Measurements from ENCODE around the gene MTURN.
"Not testable (repeated sequence)": the region's sequence is repeated elsewhere in the genome, so short reads cannot be mapped to it uniquely, and the experiment has no call there.

MTURN gene

GRCh38 chr7:30178748-30179436 is 44.1 kb downstream of the MTURN start:
- DNase-seq (no peak), ATAC-seq (peak; percentile 33)
- no peak overlapping the region for H3K27ac Mint-ChIP-seq
- H3K9me3 Mint-ChIP-seq: peaks cover 0 to 4% of the 10 kb centered on the region in 2 donors
- H3K4me1 Mint-ChIP-seq: peaks cover 8% of the 10 kb centered on the region
- no peaks in the 10 kb centered on the region for H3K27me3 Mint-ChIP-seq
- H3K4me3 Mint-ChIP-seq: no peak overlapping the region

- Mint-ChIP-seq H3K27me3 (no peaks in the 10 kb centered on the region), H3K4me3 (no peak overlapping the region), H3K9me3 (peaks cover 0 to 4% of the 10 kb centered on the region in 2 donors), H3K4me1 (peaks cover 8% of the 10 kb centered on the region), H3K27ac (no peak overlapping the region)
- DNase-seq: no peak
- no peak for ATAC-seq
Measured at GRCh38 chr7:30180718-30181117, 45.9 kb downstream of the MTURN start.

- Mint-ChIP-seq H3K27ac (no peak overlapping the region), H3K4me3 (no peak overlapping the region), H3K4me1 (peaks cover 8% of the 10 kb centered on the region), H3K9me3 (peaks cover 0 to 4% of the 10 kb centered on the region in 2 donors), H3K27me3 (no peaks in the 10 kb centered on the region)
- DNase-seq (no peak), ATAC-seq (no peak)
Measured at GRCh38 chr7:30181211-30181610, 46.4 kb downstream of the MTURN start.

DNA sequence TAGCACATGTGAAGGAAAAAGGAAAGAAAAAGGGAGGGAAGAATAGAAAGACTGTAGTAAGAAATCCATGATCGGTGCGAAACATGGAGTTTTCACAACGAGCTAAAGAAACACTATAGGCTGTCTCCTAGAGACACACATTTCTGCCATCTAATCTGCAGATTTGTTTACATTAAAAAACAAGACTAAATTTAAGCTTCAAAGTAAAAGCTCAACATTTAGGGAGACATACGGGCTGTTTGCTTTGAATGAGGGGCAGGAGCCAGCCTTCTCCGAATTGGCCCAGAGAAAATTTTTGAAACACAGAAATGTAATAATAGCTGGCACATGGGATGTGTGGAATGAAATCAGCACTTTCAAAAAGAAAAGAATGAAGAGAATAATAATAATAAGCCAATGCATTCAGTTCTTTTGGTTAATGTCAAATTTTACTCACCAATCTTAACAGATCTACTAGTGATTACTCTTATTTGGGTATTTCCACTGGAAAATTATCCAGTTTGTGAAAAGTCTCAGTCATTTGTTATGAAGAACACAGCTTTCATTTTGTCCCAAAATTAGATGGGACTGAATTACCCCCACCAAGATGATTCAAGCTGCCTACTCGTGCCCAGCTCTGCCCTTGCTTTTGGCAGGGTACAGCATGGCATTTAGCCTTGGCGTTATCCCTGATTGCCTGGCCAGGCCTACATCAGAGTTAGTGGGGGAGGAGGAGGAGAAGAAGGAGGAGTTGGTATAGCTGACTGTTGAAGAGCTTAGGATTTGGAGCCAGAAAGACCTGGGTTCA is 47.1 kb downstream of the MTURN start:
- Mint-ChIP-seq H3K9me3 (peaks cover 4 to 7% of the 10 kb centered on the region in 2 donors), H3K27me3 (no peaks in the 10 kb centered on the region), H3K4me1 (peaks cover 8% of the 10 kb centered on the region), H3K4me3 (no peak overlapping the region), H3K27ac (no peak overlapping the region)
- ATAC-seq: no peak
- DNase-seq: no peak

DNA sequence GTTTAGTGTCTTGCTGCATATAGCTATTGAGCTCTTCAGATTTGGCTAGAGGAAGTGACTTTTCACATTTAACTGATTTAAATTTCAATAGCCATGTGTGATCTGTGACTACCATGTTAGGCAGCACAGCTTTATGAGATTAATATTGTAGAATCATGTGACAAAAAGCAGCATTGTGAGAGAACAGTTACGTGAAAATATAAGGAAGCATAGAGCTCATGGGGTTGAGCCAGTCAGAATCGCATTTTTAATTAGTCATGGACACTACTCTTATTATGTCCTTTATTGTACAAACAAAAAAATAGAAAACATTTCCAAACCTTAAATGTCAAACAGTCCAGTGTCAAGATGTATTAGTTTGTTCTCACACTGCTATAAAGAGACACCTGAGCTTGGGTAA is 48.0 kb downstream of the MTURN start:
- no peak for DNase-seq
- Mint-ChIP-seq H3K4me1 (peaks cover 8% of the 10 kb centered on the region), H3K27ac (no peak overlapping the region), H3K4me3 (no peak overlapping the region), H3K9me3 (peaks cover 5 to 16% of the 10 kb centered on the region in 2 donors), H3K27me3 (no peaks in the 10 kb centered on the region)
- ATAC-seq: no peak

GRCh38 chr7:30183749-30184369 is 49.1 kb downstream of the MTURN start:
- Mint-ChIP-seq H3K4me3 (no peak overlapping the region), H3K4me1 (peaks cover 5% of the 10 kb centered on the region), H3K9me3 (peaks cover 11 to 24% of the 10 kb centered on the region in 2 donors), H3K27me3 (no peaks in the 10 kb centered on the region), H3K27ac (no peak overlapping the region)
- ATAC-seq: no peak
- DNase-seq: no peak

DNA sequence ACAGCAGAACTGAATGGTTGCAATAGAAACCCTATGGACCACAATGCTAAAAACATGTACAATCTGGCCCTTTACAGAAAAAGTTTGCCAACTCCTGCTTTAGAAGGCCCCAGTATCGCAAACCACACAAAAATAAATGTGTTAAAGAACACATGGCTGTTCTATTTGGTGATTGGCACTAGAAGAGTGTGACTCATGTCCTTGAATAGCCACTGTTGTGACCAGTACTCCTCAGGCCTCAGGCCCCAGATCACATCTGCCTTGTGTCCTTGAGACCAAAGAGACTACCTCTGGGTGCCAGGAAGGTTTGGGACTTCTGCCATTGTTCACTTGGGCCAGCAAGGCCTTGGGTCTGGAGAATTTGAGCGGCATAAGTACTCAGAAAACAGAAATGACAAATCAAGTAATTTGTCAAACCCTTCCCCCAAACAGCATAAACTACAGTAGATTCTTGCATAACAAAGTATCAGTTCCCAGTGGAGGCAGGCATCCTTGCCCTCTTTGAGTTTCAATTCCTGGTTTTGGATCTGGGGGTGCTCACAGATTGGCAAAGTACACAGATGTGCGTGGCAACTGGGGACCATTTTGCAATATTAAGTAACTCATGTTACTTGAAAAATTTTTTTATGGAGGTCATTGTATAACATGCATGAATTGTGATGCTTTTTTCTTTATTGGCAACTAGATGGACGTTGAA is 50.2 kb downstream of the MTURN start:
- no peak for DNase-seq
- no peak overlapping the region for H3K4me3 Mint-ChIP-seq
- no peak overlapping the region for H3K27ac Mint-ChIP-seq
- no peaks in the 10 kb centered on the region for H3K4me1 Mint-ChIP-seq
- ATAC-seq: no peak
- H3K9me3 Mint-ChIP-seq: peaks cover 11 to 24% of the 10 kb centered on the region in 2 donors
- H3K27me3 Mint-ChIP-seq: no peaks in the 10 kb centered on the region

DNA sequence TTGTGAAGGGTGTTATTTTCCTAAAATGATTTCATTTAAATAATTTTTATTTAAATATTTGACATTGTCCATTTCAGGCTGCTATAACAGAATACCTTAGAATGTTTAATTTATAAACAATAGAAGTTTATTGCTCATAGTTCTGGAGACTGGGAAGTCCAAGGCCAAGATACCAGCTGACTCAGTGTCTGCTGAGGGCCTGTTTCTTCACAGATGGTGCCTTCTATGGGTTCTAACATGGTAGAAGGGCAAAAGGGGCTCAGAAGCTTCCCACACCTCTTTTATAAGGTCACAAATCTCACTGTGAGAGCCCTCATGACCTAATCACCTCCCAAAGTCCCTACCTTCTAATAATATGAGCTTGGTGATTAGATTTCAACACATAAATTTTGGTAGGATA is 50.7 kb downstream of the MTURN start:
- DNase-seq (no peak), ATAC-seq (no peak)
- H3K27me3 Mint-ChIP-seq: no peaks in the 10 kb centered on the region
- no peak overlapping the region for H3K4me3 Mint-ChIP-seq
- H3K4me1 Mint-ChIP-seq: no peaks in the 10 kb centered on the region
- peaks cover 11 to 24% of the 10 kb centered on the region in 2 donors for H3K9me3 Mint-ChIP-seq
- no peak overlapping the region for H3K27ac Mint-ChIP-seq

DNA sequence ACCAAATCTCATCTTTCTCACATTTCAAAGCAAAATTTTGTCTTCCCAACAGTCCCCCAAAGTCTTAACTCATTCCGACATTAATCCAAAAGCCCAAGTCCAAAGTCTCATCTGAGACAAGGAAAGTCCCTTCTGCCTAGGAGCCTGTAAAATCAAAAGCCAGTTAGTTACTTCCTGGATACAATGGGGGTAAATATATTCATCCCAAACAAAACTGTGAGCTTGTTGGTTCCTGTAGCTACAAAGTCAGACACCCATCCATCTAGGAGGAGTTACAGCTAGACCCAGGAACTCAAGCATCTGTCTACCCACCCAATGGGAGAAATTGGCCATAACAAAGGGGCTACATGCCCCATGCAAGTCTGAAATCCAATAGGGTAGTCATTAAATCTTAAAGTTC is 51.9 kb downstream of the MTURN start:
- Mint-ChIP-seq H3K27ac (no peak overlapping the region), H3K4me1 (no peaks in the 10 kb centered on the region), H3K27me3 (no peaks in the 10 kb centered on the region), H3K9me3 (peaks cover 11 to 24% of the 10 kb centered on the region in 2 donors), H3K4me3 (no peak overlapping the region)
- no peak for ATAC-seq
- no peak for DNase-seq

GRCh38 chr7:30187513-30187912 is 52.7 kb downstream of the MTURN start:
- Mint-ChIP-seq H3K4me1 (no peaks in the 10 kb centered on the region), H3K4me3 (no peak overlapping the region), H3K9me3 (peaks cover 11 to 24% of the 10 kb centered on the region in 2 donors), H3K27me3 (no peaks in the 10 kb centered on the region), H3K27ac (no peak overlapping the region)
- ATAC-seq: no peak
- DNase-seq: no peak

DNA sequence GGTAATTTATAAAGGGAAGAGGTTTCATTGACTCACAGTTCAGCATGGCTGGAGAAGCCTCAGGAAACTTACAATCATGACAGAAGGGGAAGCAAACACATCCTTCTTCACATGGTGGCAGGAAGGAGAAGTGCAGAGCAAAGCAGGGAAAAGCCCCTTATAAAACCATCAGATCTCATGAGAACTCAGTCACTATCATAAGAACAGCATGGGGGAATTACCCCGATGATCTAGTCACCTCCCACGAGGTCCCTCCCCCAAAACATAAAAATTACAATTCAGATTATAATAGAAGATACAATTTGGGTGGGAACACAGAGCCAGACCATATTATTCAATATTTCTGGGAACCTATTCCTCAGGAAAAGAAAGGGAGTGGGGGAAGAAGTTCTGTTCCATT is 53.6 kb downstream of the MTURN start:
- H3K4me1 Mint-ChIP-seq, DNase-seq, ATAC-seq, H3K4me3 Mint-ChIP-seq, H3K27ac Mint-ChIP-seq, H3K27me3 Mint-ChIP-seq: not testable (repeated sequence)
- H3K9me3 Mint-ChIP-seq: peaks cover 7 to 24% of the 10 kb centered on the region in 2 donors

DNA sequence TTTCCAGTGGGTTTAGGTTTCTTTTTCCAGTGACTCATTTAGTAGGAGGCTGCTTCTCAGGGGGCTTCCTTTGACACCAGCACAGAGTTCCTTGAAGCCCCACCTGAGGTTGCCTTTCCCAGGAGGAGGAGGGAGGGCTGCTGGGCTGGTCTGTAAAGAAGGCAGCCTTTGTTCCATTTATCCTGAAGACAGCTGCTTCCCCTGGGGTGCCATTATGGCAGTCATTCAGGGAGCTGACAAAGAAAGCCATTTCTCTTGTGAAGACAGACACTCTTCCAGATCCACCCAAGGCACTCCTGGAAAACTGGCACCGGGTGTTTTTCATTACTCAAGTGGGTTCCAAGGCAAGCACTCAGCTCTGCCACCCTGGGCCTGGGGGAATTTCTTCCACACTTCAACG is 54.0 kb downstream of the MTURN start:
- no peaks in the 10 kb centered on the region for H3K4me1 Mint-ChIP-seq
- H3K4me3 Mint-ChIP-seq: no peak overlapping the region
- H3K9me3 Mint-ChIP-seq: peaks cover 7 to 24% of the 10 kb centered on the region in 2 donors
- DNase-seq (no peak), ATAC-seq (no peak)
- no peak overlapping the region for H3K27ac Mint-ChIP-seq
- H3K27me3 Mint-ChIP-seq: no peaks in the 10 kb centered on the region

GRCh38 chr7:30191809-30192208 is 57.0 kb downstream of the MTURN start:
- peaks cover 20 to 40% of the 10 kb centered on the region in 2 donors for H3K9me3 Mint-ChIP-seq
- H3K4me1 Mint-ChIP-seq: no peaks in the 10 kb centered on the region
- no peak for ATAC-seq
- H3K4me3 Mint-ChIP-seq: no peak overlapping the region
- no peaks in the 10 kb centered on the region for H3K27me3 Mint-ChIP-seq
- no peak for DNase-seq
- H3K27ac Mint-ChIP-seq: no peak overlapping the region

DNA sequence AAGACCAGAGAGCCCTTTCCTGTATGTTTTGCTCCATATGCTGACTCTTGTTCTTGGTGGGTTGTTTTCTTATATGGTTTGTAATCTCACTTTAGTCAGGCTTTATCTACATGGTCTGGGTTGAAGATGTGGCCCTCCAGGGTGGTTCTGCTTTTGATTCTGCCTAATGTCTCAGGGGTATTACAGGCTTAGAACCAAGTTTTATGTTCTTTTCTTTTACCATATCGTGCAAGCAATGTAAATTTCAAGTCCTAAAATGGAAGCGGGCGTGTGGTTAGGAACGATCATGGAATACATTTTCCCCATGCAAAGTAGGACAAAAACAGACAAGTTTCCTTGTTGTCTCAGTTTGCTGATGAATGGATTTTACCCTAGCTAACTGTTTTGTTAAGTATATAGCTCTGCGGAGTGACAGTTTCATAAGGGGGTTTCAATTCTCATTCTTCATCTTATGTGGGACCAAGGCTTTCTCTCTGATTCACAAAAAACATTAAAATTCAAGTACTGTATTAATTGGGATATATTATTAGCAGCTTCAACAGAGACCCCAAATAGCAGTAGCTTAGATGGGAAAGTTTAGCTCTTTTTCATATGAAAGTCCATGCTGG is 58.7 kb downstream of the MTURN start:
- H3K9me3 Mint-ChIP-seq: peaks cover 16 to 39% of the 10 kb centered on the region in 2 donors
- H3K4me1 Mint-ChIP-seq: no peaks in the 10 kb centered on the region
- H3K4me3 Mint-ChIP-seq: no peak overlapping the region
- ATAC-seq (no peak), DNase-seq (no peak)
- H3K27me3 Mint-ChIP-seq: no peaks in the 10 kb centered on the region
- no peak overlapping the region for H3K27ac Mint-ChIP-seq

- ATAC-seq (no peak), DNase-seq (no peak)
- Mint-ChIP-seq H3K27me3 (no peaks in the 10 kb centered on the region), H3K27ac (no peak overlapping the region), H3K4me3 (no peak overlapping the region), H3K4me1 (no peaks in the 10 kb centered on the region), H3K9me3 (peaks cover 16 to 38% of the 10 kb centered on the region in 2 donors)
Measured at GRCh38 chr7:30196408-30196807, 61.6 kb downstream of the MTURN start.

All from stimulated activated naive CD8-positive, alpha-beta T cell treated with anti-CD3 and anti-CD28 coated beads, Interleukin-15, amount 100 ng/mL, for 72 hours (primary cell).